ENCODE results near the gene RAB11FIP5. TPM values are rescaled to one million over a fixed set of nuclear protein-coding genes. Genes with fewer than 3 reads are reported as not detected.

The RAB11FIP5 gene
- total RNA-seq, 4 donors from 2014 or later, result 27.1 to 35.3 (median 33.7) TPM

GRCh38 chr2:73078457-73079411, 34.0 kb downstream of the RAB11FIP5 start:
- intact Hi-C loops (cut with DNase I; ENCODE audit: low total_unique reads), result loop anchor here (10.0 kb wide), 1 partner anchor 656 kb away; the partner anchor contains the start of gene TPRKB

GRCh38 chr2:73077424-73077795, 35.3 kb downstream of the RAB11FIP5 start:
- Histone ChIP-seq H3K27ac (no peak overlapping the region), H3K4me3 (no peak overlapping the region), H3K27me3 (no peaks in the 10 kb centered on the region), H3K4me1 (peaks cover 11 to 16% of the 10 kb centered on the region in 2 donors), H3K9me3 (no peaks in the 10 kb centered on the region), H3K36me3 (peaks cover 0 to 8% of the 10 kb centered on the region in 2 donors)
- TF ChIP-seq CTCF (IDR thresholded peaks at IDR 0.05 in 4 of 5, conservative IDR thresholded peaks at IDR 0.05 in 1 of 5), result no peak
- no peak for TF ChIP-seq POLR2A (IDR thresholded peaks at IDR 0.05)
- in situ Hi-C loops (cut with MboI; ENCODE audit: low sequenced_read_pairs in 4 of 4) (no loop called here), intact Hi-C loops (cut with DNase I; ENCODE audit: low total_unique reads) (loop anchor here (10.0 kb wide), 1 partner anchor 657 kb away; the partner anchor contains the start of gene TPRKB)
- ATAC-seq (no peak), DNase-seq (no peak)

More at GRCh38 chr2:73078457-73079411, 34.0 kb downstream of the RAB11FIP5 start:
- H3K27me3 ChIP-seq, result no peaks in the 10 kb centered on the region
- no peaks in the 10 kb centered on the region for H3K9me3 ChIP-seq
- H3K36me3 ChIP-seq, result peaks cover 0 to 8% of the 10 kb centered on the region in 2 donors
- H3K4me1 ChIP-seq, result peaks cover 11% of the 10 kb centered on the region in 2 donors
- ATAC-seq (no peak), DNase-seq (no peak)
- no peak overlapping the region for H3K27ac ChIP-seq
- TF ChIP-seq CTCF (IDR thresholded peaks at IDR 0.05 in 4 of 5, conservative IDR thresholded peaks at IDR 0.05 in 1 of 5), result no peak
- no peak for TF ChIP-seq POLR2A (IDR thresholded peaks at IDR 0.05)
- H3K4me3 ChIP-seq, result no peak overlapping the region
- in situ Hi-C loops (cut with MboI; ENCODE audit: low sequenced_read_pairs in 4 of 4), result no loop called here

GRCh38 chr2:73076701-73077423, 35.9 kb downstream of the RAB11FIP5 start:
- in situ Hi-C loops (cut with MboI; ENCODE audit: low sequenced_read_pairs in 4 of 4), result no loop called here
- H3K36me3 ChIP-seq, result peaks cover 0 to 8% of the 10 kb centered on the region in 2 donors
- peak overlapping the region in 1 of 4 donors; percentile 88 for H3K27ac ChIP-seq
- intact Hi-C loops (cut with DNase I; ENCODE audit: low total_unique reads), result loop anchor here (10.0 kb wide), 1 partner anchor 658 kb away; the partner anchor contains the start of gene TPRKB
- TF ChIP-seq CTCF (IDR thresholded peaks at IDR 0.05 in 4 of 5, conservative IDR thresholded peaks at IDR 0.05 in 1 of 5) (no peak), POLR2A (IDR thresholded peaks at IDR 0.05) (no peak)
- peaks cover 15 to 22% of the 10 kb centered on the region in 2 donors for H3K4me1 ChIP-seq
- H3K9me3 ChIP-seq, result no peaks in the 10 kb centered on the region
- no peaks in the 10 kb centered on the region for H3K27me3 ChIP-seq
- DNase-seq (no peak), ATAC-seq (no peak)
- H3K4me3 ChIP-seq, result no peak overlapping the region

GRCh38 chr2:73075477-73076373, 37.0 kb downstream of the RAB11FIP5 start:
- DNase-seq, result peak; percentile 89 to 92
- no peak for TF ChIP-seq POLR2A (IDR thresholded peaks at IDR 0.05)
- TF ChIP-seq CTCF (IDR thresholded peaks at IDR 0.05 in 4 of 5, conservative IDR thresholded peaks at IDR 0.05 in 1 of 5), result no peak
- intact Hi-C loops (cut with DNase I; ENCODE audit: low total_unique reads) (loop anchor here (10.0 kb wide), 1 partner anchor 659 kb away; the partner anchor contains the start of gene TPRKB), in situ Hi-C loops (cut with MboI; ENCODE audit: low sequenced_read_pairs in 4 of 4) (no loop called here)
- Histone ChIP-seq H3K4me3 (no peak overlapping the region), H3K27me3 (no peaks in the 10 kb centered on the region), H3K36me3 (peaks cover 0 to 8% of the 10 kb centered on the region in 2 donors), H3K27ac (peak overlapping the region; percentile 80 to 89 (median 87)), H3K9me3 (no peaks in the 10 kb centered on the region), H3K4me1 (peaks cover 15 to 24% of the 10 kb centered on the region in 2 donors)
- peak; percentile 67 to 68 for ATAC-seq
